ENCODE measurements around the gene PNMA1.

The PNMA1 gene

DNA sequence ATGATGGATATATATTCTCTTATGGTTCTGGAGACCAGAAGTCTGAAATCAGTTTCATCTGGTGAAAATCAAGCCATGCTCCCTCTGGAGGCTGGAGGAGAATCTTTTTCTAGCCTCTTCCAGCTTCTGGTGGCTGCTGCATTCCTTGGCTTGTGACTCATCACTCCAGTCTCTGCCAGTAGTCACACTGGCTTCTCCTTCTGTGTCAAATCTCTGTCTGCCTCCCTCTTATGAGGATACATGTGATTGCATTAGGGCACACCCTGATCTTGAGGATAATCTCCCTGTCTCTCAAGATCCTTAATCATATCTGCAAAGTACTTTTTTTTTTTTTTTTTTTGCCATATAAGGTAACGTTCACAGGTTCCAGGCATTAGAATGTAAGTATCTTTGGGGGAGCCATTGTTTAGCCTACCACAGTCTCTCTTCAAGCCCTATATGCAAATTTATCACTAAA lies 51.7 kb downstream of the PNMA1 start:
- peak; percentile 93 for DNase-seq

- peak; percentile 20 for DNase-seq
Measured at GRCh38 chr14:73661872-73662271, 52.3 kb downstream of the PNMA1 start.
